ENCODE measurements around the gene PLXDC1.
"Not testable (repeated sequence)": the region's sequence is repeated elsewhere in the genome, so short reads cannot be mapped to it uniquely, and the experiment has no call there.

The PLXDC1 gene

DNA sequence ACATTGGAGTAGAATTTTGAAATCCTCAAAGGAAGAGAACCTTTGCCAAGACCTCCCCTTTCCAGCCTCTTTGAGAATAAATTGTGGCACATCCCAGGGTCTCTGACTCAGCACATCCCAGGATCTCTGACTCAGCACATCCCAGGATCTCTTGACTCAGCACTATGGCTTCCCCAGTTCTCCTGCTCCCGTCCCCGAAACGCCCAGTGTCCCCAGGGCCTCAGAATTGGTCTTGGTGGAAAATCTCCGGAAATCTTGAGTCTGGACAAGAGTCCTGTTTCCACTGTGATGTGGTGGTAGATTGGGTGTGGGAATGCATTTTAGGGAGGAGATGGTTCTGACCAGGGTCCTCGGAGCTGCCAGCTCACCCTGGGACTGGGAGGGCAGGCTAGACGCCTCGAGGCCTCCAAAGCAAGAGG is 19.2 kb downstream of the PLXDC1 start:
- peak; percentile 91 for DNase-seq (ENCODE audit: low read depth)
- TF ChIP-seq, protein P1, sequence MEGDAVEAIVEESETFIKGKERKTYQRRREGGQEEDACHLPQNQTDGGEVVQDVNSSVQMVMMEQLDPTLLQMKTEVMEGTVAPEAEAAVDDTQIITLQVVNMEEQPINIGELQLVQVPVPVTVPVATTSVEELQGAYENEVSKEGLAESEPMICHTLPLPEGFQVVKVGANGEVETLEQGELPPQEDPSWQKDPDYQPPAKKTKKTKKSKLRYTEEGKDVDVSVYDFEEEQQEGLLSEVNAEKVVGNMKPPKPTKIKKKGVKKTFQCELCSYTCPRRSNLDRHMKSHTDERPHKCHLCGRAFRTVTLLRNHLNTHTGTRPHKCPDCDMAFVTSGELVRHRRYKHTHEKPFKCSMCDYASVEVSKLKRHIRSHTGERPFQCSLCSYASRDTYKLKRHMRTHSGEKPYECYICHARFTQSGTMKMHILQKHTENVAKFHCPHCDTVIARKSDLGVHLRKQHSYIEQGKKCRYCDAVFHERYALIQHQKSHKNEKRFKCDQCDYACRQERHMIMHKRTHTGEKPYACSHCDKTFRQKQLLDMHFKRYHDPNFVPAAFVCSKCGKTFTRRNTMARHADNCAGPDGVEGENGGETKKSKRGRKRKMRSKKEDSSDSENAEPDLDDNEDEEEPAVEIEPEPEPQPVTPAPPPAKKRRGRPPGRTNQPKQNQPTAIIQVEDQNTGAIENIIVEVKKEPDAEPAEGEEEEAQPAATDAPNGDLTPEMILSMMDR (conservative IDR thresholded peaks at IDR 0.05; ENCODE audit: control insufficient read depth, insufficient read depth, low read depth, low read length) = no peak
- no peak overlapping the region for H3K4me3 ChIP-seq (ENCODE audit: control insufficient read depth, low read depth, low read length)

DNA sequence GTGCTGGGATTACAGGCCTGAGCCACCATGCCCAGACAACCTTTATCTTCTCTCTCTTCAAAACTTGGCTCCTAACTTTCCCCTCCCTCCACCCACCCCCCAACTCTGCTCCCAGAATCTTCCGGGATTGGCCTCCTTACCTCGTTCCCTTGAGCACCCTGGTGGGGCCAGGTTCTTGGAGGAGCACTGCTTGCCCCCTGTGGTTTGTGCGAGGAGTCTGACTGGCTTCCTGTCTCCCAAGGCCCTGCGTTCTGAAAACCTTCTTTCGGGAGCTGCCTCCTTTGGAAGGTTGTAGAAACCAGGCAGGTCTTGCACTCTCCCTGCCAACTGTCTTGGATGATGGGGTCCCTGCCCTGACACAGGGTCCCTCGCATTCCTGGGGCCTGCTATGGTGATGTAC is 19.8 kb downstream of the PLXDC1 start:
- no peak for DNase-seq (ENCODE audit: low read depth)
- H3K4me3 ChIP-seq (ENCODE audit: control insufficient read depth, low read depth, low read length) = no peak overlapping the region
- TF ChIP-seq, protein P1 (conservative IDR thresholded peaks at IDR 0.05; ENCODE audit: control insufficient read depth, insufficient read depth, low read depth, low read length) = no peak

DNA sequence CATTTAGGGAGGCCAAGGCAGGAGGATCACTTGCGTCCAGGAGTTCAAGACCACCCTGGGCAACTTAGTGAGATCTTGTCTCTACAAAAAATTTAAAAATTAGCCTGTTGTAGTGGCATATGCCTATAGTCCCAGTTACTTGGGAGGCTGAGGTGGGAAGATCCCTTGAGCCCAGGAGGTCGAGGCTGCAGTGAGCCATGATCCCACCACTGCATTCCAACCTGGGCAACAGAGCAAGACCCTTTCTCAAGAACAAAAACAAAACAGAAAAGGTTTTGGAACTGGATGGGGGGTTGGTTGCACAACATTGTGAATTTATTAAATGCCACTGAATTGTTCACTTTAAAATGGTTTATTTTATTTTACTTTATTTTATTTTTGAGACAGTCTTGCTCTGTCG is 21.2 kb downstream of the PLXDC1 start:
- DNase-seq (ENCODE audit: low read depth) = no peak
- TF ChIP-seq, protein P1 (conservative IDR thresholded peaks at IDR 0.05; ENCODE audit: control insufficient read depth, insufficient read depth, low read depth, low read length) = no peak
- no peak overlapping the region for H3K4me3 ChIP-seq (ENCODE audit: control insufficient read depth, low read depth, low read length)

DNA sequence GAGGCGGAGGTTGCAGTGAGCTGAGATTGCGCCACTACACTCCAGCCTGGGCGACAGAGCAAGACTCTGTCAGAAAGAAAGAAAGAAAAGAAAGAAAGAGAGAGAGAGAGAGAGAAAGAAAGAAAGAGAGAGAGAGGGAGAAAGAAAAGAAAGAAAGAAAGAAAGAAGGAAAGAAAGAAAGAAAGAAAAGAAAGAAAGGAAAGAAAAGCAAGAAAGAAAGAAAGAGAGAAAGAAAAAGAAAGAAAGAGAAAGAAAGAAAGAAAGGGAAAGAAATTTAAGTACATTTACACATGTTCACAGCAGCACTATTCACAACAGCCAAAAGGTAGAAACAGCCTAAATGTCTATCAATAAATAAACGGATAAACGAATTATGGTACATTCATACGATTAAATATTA is 21.9 kb downstream of the PLXDC1 start:
- H3K4me3 ChIP-seq (ENCODE audit: control insufficient read depth, low read depth, low read length); DNase-seq (ENCODE audit: low read depth): not testable (repeated sequence)

DNA sequence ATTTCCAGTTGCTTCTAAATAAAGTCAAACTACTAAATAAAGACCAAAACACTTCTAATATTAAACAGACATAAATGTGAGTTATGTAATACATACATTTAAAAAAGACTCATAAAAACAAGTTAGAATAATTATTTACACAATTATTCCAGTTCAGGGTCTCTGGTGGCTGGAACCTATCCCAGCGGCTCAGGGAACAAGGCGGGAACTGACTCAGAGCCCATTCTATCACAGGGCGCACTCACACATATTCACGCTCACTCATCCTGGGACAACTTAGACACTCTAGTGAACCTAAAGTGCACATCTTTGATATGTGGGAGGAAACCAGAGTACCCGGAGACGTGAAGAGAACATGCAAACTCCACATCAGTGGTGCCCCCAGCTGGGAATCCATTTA is 25.0 kb downstream of the PLXDC1 start:
- no peak overlapping the region for H3K4me3 ChIP-seq (ENCODE audit: control insufficient read depth, low read depth, low read length)
- DNase-seq (ENCODE audit: low read depth) = no peak
- TF ChIP-seq, protein P1 (conservative IDR thresholded peaks at IDR 0.05; ENCODE audit: control insufficient read depth, insufficient read depth, low read depth, low read length) = no peak

DNA sequence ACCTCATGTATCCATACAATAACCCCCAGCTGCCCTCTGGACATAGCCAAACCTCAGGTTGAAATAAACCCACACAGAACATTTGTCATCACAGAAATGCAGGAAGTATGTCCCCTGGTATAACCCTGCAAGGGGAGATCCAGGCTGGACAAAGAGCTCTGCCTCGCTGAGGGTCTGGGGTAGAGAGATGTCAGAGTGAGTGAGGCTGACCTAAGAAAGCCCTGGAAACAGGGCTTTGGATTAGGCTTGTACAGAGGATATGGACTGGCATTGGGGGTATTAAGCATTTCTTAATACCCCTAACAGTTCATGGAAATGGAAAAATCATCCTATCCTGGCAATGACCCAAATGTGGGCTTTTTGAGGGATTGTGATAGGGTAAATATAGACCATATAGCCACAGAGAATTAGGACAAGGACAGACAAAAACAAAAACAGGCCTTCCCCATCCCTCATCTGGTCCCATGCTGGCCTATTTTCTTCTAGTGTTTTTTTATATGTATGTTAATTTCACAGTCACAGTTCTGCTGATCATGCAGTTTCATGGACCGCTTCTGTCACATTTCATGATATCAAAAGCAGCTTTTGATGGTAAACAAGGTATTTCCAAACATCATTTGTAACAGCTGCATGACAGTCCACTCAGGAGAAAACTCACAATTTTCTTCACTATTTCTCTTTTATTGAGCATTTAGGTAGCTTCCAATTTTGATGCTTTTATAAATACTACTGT is 26.1 kb downstream of the PLXDC1 start:
- no peak overlapping the region for H3K4me3 ChIP-seq (ENCODE audit: control insufficient read depth, low read depth, low read length)
- DNase-seq (ENCODE audit: low read depth) = no peak
- TF ChIP-seq, protein P1 (conservative IDR thresholded peaks at IDR 0.05; ENCODE audit: control insufficient read depth, insufficient read depth, low read depth, low read length) = no peak

DNA sequence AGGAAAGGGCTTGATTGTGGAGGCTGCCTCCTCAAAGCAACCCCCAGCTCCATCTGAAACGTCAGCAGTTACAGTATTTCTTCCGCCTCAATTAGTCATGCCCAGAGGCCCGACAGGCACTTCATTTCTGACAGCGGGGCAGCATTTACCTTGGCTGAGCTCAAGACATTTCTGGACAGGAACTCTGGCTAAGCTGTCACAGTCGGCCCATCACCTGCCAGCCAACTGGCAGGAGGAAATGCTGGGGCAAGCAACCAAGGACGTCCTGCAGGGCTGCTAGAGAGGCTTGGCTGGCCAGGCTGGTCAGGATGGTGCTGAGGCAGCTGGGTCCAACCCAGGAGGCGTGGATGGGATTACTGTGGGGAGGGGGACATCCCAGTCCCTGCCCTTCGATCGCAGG is 27.8 kb downstream of the PLXDC1 start:
- no peak overlapping the region for H3K4me3 ChIP-seq (ENCODE audit: control insufficient read depth, low read depth, low read length)
- DNase-seq (ENCODE audit: low read depth) = no peak
- TF ChIP-seq, protein P1 (conservative IDR thresholded peaks at IDR 0.05; ENCODE audit: control insufficient read depth, insufficient read depth, low read depth, low read length) = no peak

All from fibroblast of mammary gland (primary cell).